Common myeloid progenitor, CD34-positive (primary cell): ENCODE data around the gene ABCG5.

Experiments used
- CTCF ChIA-PET: fragments of 350-600 bp; sonication (Branson Sonifier 250); formaldehyde crosslinking; loops from one replicate; lab custom pipeline; 2021; ENCODE audit warnings: antibody characterized with exemption; lab: Charles Lee
- POLR2A ChIA-PET: fragments of 350-600 bp; sonication (Branson Sonifier 250); formaldehyde crosslinking; loops from one replicate; lab custom pipeline; 2021; ENCODE audit warnings: antibody characterized with exemption; lab: Charles Lee
- DNase-seq, 3 donors: peaks; one replicate each; pipeline versions ENCODE4 v3.0.0 to v3.0.0-alpha.2; 2013
- H3K27ac ChIP-seq, 2 experiments: 1 replicate in 1 of 2; 2 replicates in 1 of 2; pipeline ENCODE4 v1.7.0; 2013; ENCODE audit warnings: inconsistent platforms in 2 of 2, low read length in 2 of 2, mild to moderate bottlenecking in 2 of 2, low read depth in 1 of 2, moderate library complexity in 1 of 2; ENCODE audit not compliant: severe bottlenecking in 2 of 2, insufficient read depth in 1 of 2, poor library complexity in 1 of 2
- H3K27me3 ChIP-seq, 5 experiments: replicated peaks in 2 of 5; 1 replicate in 3 of 5; 2 replicates in 2 of 5; pipeline versions ENCODE4 v1.6.1 to v1.7.0; 2013; ENCODE audit warnings: low read length in 4 of 5, mild to moderate bottlenecking in 2 of 5, moderate library complexity in 2 of 5, inconsistent platforms in 1 of 5; ENCODE audit not compliant: insufficient read depth in 5 of 5, control insufficient read depth in 4 of 5
- H3K36me3 ChIP-seq, 4 experiments: 1 replicate in 2 of 4; 2 replicates in 2 of 4; pipeline versions ENCODE4 v1.6.1 to v1.7.0; 2013; ENCODE audit warnings: low read length in 3 of 4, control low read depth in 1 of 4, mild to moderate bottlenecking in 1 of 4; ENCODE audit not compliant: control insufficient read depth in 4 of 4, insufficient read depth in 4 of 4
- H3K4me1 ChIP-seq, 4 experiments: 1 replicate in 3 of 4; 2 replicates in 1 of 4; pipeline versions ENCODE4 v1.6.1 to v1.7.1; 2013; ENCODE audit warnings: low read length in 3 of 4, mild to moderate bottlenecking in 3 of 4, control low read depth in 1 of 4, inconsistent platforms in 1 of 4, moderate library complexity in 1 of 4; ENCODE audit not compliant: control insufficient read depth in 4 of 4, insufficient read depth in 4 of 4; ENCODE audit errors: control extremely low read depth in 1 of 4
- H3K4me3 ChIP-seq, 7 experiments: 1 replicate in 4 of 7; 2 replicates in 3 of 7; pipeline versions ENCODE4 v1.5.1 to v1.7.0; 2013; ENCODE audit warnings: mild to moderate bottlenecking in 7 of 7, low read length in 6 of 7, moderate library complexity in 6 of 7, inconsistent platforms in 2 of 7, low read depth in 2 of 7, control low read depth in 1 of 7; ENCODE audit not compliant: insufficient read depth in 4 of 7, control insufficient read depth in 1 of 7; ENCODE audit errors: extremely low read depth in 1 of 7
- H3K9me3 ChIP-seq, 5 experiments: 1 replicate in 4 of 5; 2 replicates in 1 of 5; pipeline versions ENCODE4 v1.6.1 to v1.7.1; 2013; ENCODE audit warnings: low read length in 4 of 5, mild to moderate bottlenecking in 2 of 5, inconsistent platforms in 1 of 5, low read depth in 1 of 5, moderate library complexity in 1 of 5; ENCODE audit not compliant: control insufficient read depth in 4 of 5, insufficient read depth in 2 of 5; ENCODE audit errors: control extremely low read depth in 1 of 5
- WGBS: methylation state at CpG from one replicate; pipeline ENCODE4 v1.1.5; 2013; ENCODE audit not compliant: insufficient coverage; 5-methylcytosine and 5-hydroxymethylcytosine counted together

ABCG5 gene

GRCh38 chr2:43853141-43854081, 14.8 kb upstream of the ABCG5 start:
- DNase-seq = no peak
- Histone ChIP-seq H3K27ac (no peak overlapping the region), H3K36me3 (no peaks in the 10 kb centered on the region), H3K27me3 (peaks cover 0 to 39% (median 8%) of the 10 kb centered on the region in 5 experiments), H3K4me1 (no peaks in the 10 kb centered on the region), H3K4me3 (no peak overlapping the region), H3K9me3 (no peaks in the 10 kb centered on the region)
- ChIA-PET POLR2A (no interaction called here), CTCF (no interaction called here)
- 94% methylated on average over 9 of the region's 10 CpGs for WGBS

GRCh38 chr2:43852196-43852730, 13.6 kb upstream of the ABCG5 start:
- H3K27me3 ChIP-seq = peaks cover 0 to 28% (median 5%) of the 10 kb centered on the region in 5 experiments
- no peaks in the 10 kb centered on the region for H3K4me1 ChIP-seq
- no peak for DNase-seq
- ChIA-PET CTCF (no interaction called here), POLR2A (no interaction called here)
- WGBS = 98% methylated on average over 15 of the region's 21 CpGs
- H3K4me3 ChIP-seq = no peak overlapping the region
- H3K27ac ChIP-seq = no peak overlapping the region
- no peaks in the 10 kb centered on the region for H3K9me3 ChIP-seq
- H3K36me3 ChIP-seq = no peaks in the 10 kb centered on the region

- Histone ChIP-seq H3K27me3 (peaks cover 0 to 20% (median 3%) of the 10 kb centered on the region in 5 experiments), H3K4me3 (no peak overlapping the region), H3K36me3 (no peaks in the 10 kb centered on the region), H3K4me1 (no peaks in the 10 kb centered on the region), H3K9me3 (no peaks in the 10 kb centered on the region), H3K27ac (no peak overlapping the region)
- DNase-seq = no peak
- 100% methylated on average over 18 of the region's 20 CpGs for WGBS
- POLR2A ChIA-PET = no interaction called here
- CTCF ChIA-PET = interaction anchor here (0.7 to 1.3 kb wide), 3 partner anchors 29 to 406 kb away, joined by 3 read pairs; no protein-coding TSS in a partner anchor
Observed at GRCh38 chr2:43851011-43851980, 12.7 kb upstream of the ABCG5 start.

- CTCF ChIA-PET = no interaction called here
- no peaks in the 10 kb centered on the region for H3K4me1 ChIP-seq
- no peak overlapping the region for H3K27ac ChIP-seq
- H3K9me3 ChIP-seq = no peaks in the 10 kb centered on the region
- WGBS = 100% methylated on average over 1 of the region's 1 CpG
- DNase-seq = no peak
- POLR2A ChIA-PET = no interaction called here
- H3K4me3 ChIP-seq = no peak overlapping the region
- no peaks in the 10 kb centered on the region for H3K36me3 ChIP-seq
- H3K27me3 ChIP-seq = peaks cover 0 to 4% (median 2%) of the 10 kb centered on the region in 5 experiments
Observed at GRCh38 chr2:43848214-43848613, 9.6 kb upstream of the ABCG5 start.

- 95% methylated on average over 5 of the region's 5 CpGs for WGBS
- CTCF ChIA-PET = no interaction called here
- no peak for DNase-seq
- Histone ChIP-seq H3K27ac (no peak overlapping the region), H3K4me1 (no peaks in the 10 kb centered on the region), H3K9me3 (no peaks in the 10 kb centered on the region), H3K27me3 (peaks cover 0 to 4% (median 2%) of the 10 kb centered on the region in 5 experiments), H3K4me3 (no peak overlapping the region), H3K36me3 (no peaks in the 10 kb centered on the region)
- POLR2A ChIA-PET = interaction anchor here (0.7 kb wide), 1 partner anchor 1375 kb away, joined by 3 read pairs; no protein-coding TSS in a partner anchor
Observed at GRCh38 chr2:43846140-43846793, 7.6 kb upstream of the ABCG5 start.

GRCh38 chr2:43845181-43845580, 6.5 kb upstream of the ABCG5 start:
- H3K36me3 ChIP-seq = no peaks in the 10 kb centered on the region
- H3K4me3 ChIP-seq = no peak overlapping the region
- ChIA-PET CTCF (no interaction called here), POLR2A (interaction anchor here (0.7 kb wide), 1 partner anchor 1376 kb away, joined by 3 read pairs; no protein-coding TSS in a partner anchor)
- 100% methylated on average over 1 of the region's 1 CpG for WGBS
- no peaks in the 10 kb centered on the region for H3K9me3 ChIP-seq
- H3K27ac ChIP-seq = no peak overlapping the region
- H3K27me3 ChIP-seq = peaks cover 0 to 4% (median 2%) of the 10 kb centered on the region in 5 experiments
- H3K4me1 ChIP-seq = no peaks in the 10 kb centered on the region
- no peak for DNase-seq
